Ecto neural progenitor cell (in vitro differentiated cells): ENCODE data around the gene GTF2F2.

ENCODE experiments used
- DNase-seq: peaks from one replicate; pipeline ENCODE4 v3.0.0-alpha.2; 2018; ENCODE audit warnings: low spot score

Gene GTF2F2

DNA sequence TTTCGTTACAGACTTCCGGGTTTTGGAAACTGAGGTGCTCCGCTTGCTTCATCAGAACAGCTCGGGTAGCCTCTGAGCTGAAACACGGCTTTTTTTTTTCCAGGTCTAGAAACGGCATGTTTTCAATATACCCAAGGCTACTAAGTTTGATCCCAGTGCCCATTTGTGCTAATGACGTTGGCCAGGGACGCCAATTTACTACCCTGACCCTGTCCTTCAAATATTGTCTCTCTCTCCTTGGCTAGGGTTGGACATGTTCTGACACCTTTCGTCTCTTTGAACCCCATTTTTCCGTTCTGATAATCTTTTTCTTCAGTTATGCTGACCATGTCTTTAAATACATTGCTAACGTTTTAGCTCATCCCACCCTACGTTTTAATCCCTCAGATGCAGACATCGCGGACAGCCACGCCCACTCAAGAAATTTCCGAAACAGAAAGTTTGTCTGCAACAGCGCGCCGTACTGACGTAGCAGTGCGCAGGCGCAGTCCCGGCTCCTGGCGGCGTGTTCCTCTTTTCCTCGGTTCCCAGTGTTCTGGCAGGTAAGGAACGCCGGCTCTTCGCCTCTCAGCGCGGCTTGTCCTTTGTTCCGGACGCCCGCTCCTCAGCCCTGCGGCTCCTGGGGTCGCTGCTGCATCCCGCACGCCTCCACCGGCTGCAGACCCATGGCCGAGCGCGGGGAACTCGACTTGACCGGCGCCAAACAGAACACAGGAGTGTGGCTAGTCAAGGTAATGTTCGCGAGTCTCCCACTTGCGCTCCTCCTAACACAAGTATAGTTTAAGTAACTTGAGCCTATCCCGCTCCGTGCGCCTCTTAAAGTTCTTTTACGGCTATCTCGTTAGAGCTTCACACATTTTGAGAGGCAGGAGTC, at the start of gene GTF2F2:
GTF2F2 (plus strand) TSS at position 520 of the 874 bp plus-strand sequence; CDS start at position 666, 146 bp downstream.
- DNase-seq: peak; percentile 95

DNA sequence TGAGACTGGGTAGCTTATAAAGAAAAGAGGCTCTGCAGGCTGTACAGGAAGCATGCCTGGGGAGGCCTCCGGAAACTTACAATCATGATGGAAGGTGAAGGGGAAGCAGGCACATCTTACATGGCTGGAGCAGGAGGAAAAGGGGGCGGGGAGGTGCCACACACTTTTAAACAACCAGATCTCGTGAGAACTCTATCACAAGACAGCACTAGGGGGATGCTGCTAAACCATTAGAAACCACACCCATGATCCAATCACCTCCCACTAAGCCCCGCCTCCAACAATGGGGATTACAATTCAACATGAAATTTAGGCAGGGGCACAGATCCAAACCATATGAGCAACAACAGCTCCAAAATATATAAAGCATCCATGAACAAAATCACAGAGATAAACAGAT, 46.5 kb upstream of the GTF2F2 start:
- no peak for DNase-seq

- DNase-seq: no peak
Observed at GRCh38 chr13:45074721-45075120, 45.6 kb upstream of the GTF2F2 start.

DNA sequence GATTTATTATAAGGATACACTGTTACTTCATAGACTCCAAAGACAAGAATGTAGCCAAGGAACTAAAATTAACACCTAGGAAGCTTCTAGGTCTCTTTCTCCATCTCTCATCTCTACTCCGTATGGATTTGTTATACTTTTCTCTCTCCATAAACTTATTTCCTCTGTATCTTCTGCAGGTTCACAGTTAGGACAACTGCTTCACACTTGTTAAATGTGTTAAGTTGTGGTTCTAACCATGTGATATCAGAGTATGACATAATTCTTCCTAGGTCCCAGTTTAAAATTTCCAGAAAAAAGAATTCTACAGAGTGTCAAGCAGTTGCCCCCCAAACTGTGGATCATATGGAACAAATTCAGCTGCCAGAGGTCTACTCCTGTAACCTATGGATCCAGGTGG, 42.3 kb upstream of the GTF2F2 start:
- DNase-seq: no peak

DNA sequence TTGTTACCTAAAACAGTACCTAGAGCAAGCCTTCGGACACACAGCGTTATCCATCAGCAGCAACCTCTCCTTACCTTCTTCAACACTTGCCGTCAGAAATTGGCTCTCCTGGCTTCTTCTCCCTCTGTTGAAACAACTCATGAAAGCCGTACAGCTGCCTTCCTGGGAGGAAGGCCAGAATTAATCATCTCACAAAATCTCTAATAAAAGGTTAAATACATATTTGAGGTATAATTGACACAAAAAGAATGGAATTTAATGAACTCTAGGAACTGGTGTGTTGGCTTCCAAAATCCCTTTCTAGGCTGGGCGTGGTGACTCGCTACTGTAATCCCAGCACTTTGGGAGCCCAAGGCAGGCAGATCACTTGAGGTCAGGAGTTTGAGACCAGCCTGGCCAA, 37.3 kb upstream of the GTF2F2 start:
- no peak for DNase-seq

- DNase-seq: no peak
Observed at GRCh38 chr13:45084515-45084914, 35.8 kb upstream of the GTF2F2 start.

- no peak for DNase-seq
Observed at GRCh38 chr13:45086484-45086883, 33.8 kb upstream of the GTF2F2 start.

DNA sequence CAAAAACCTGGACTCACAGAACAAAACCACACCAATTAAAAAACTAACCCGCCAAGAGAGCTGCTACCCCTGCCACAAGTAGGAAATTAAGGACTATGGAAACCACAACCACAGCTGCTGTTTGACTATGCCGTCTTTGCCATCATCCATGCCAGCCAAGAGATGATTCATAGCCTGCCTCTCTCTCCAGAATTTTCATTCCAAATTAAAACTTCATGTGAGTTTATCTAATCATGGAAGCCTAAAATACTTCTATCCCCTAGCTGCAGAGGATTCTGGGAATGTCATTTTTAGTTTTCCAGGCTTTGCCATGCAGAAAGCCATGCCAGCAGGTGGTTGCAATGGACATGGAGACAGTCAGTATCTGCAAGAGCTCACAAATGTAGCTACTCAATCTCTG, 27.6 kb upstream of the GTF2F2 start:
- no peak for DNase-seq

DNA sequence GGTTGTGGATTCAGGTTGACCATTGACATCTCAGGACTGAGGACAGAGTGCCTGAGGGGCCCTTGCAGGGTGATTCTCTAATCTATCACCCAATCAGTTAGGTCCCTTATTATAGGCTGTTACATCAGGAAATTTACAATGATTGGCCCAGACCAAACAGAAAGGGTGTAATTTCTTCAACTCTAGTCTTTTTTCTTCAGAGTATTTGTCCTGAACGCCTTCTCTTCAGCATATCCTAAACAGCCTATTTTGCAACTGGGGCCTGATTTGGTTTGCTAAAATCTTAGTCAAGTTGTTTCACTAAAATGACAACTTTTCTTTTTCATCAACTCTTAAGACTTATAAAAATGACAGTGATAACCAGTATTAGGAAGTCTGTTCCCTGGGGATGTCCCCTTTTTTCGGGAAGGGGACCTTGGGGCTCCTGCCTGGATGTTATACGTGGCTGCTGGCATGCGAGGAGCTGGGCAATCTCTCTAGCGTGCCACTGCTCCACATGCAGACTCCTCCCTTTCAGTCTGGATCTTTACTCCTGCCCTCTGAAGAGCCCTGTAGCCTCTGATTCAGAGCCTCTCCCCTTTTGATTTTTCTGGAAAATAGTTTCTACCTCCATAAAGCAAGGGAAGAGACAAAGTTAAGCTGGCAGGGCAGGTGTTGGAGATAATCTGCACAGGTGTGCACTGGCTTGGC, 19.6 kb upstream of the GTF2F2 start:
- no peak for DNase-seq

DNA sequence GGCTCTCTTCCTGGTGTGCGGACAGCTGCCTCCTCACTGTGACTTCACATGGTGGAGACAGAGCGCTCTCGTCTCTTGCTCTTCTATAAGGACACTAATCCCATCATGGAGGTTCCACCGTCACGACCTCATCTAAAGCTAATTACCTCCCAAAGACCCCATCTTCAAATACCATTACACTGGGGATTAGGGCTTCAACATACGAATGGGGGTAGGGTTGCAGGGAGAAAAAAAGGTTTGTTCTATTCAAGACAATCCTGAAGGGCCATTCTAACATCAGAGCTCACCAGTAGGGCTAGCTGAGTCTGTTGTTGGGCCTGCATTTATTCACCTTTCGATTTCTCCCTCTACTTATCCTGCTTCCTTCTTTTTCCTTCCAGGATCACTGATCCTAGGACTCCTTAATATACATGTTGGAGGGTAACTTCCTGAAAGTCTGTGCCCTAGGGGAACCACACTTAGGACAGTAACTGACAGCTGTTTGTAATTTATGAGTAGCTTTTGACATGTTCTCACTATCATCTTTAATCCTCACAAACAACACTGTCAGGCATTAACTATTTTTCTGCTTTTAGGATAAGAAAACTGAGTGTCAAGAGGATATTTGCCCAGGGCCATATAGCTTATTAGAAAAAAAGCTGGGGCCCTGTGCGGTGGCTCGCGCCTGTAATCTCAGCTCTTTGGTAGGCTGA, 18.8 kb upstream of the GTF2F2 start:
- DNase-seq: peak; percentile 61

- DNase-seq: no peak
Observed at GRCh38 chr13:45102136-45102507, 18.2 kb upstream of the GTF2F2 start.

DNA sequence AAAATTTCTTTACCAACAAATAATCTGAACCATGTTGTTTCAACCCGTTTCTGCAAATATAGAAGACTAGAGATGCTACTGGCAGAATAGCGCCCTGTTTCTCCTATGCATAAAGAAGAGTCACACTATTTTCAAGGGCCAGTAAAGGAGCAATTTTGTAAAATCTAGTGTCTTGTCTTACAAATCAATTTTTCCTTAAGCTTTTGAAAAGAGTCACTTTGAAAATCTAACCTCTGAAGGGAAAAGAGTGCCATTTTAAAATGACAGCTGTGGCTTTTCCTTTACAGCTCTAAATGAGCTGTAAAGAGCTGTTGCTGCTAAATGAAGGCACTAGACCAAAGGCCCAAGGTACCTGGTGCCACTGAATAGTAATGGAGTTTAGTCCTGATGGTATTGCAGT, 16.9 kb upstream of the GTF2F2 start:
- no peak for DNase-seq

GRCh38 chr13:45104261-45104660, 16.0 kb upstream of the GTF2F2 start:
- no peak for DNase-seq

- DNase-seq: no peak
Observed at GRCh38 chr13:45105895-45106294, 14.4 kb upstream of the GTF2F2 start.

DNA sequence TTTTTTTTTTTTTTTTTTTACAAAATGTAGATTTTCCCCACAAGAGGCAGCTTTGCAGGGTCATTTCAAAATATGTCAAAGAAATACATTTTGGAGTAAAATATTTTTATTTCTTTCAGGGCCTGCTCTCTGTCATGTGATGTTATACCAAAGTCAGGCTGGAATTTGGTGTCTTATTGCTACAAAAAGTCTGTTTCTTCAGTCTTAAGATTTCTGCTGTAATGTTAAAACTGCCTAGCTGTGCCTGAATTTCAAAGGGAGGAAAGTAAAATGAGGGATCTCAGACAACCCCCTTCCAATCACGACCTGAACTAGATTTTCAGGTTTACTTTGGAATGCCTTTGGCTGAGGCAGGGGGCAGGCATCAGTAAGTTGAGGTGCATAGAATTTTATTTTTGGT, 12.8 kb upstream of the GTF2F2 start:
- DNase-seq: no peak

GRCh38 chr13:45108716-45109101, 11.6 kb upstream of the GTF2F2 start:
- no peak for DNase-seq

DNA sequence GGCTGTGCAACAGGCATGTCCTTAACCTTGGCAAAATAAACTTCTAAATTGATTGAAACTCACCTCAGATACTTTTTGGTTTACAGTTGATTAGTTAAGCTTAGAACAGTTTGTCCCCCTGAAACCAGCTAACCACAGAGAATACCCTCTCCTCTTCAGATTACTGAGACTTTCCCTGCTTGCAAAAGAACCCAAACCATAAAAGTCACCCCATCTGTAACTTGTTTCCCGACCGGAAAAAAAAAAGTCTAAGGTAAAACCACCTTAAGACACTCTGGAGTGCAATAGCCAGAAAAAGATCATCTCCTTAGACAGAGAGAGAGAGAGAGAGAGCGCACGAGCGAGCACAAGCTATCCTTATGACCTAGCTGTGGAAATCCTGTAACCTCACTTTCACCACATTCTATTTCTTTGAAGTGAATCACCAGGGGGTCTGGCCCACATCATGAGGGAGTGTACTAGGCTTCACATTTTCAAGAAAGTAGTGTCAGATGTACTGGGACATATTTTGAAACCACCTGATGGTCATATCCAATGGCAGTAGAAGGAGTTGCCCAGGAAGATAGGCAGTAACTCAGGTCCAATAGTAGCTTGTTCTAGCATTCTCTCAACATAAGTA, 11.1 kb upstream of the GTF2F2 start:
- no peak for DNase-seq

GRCh38 chr13:45113233-45114224, 6.8 kb upstream of the GTF2F2 start:
- no peak for DNase-seq

DNA sequence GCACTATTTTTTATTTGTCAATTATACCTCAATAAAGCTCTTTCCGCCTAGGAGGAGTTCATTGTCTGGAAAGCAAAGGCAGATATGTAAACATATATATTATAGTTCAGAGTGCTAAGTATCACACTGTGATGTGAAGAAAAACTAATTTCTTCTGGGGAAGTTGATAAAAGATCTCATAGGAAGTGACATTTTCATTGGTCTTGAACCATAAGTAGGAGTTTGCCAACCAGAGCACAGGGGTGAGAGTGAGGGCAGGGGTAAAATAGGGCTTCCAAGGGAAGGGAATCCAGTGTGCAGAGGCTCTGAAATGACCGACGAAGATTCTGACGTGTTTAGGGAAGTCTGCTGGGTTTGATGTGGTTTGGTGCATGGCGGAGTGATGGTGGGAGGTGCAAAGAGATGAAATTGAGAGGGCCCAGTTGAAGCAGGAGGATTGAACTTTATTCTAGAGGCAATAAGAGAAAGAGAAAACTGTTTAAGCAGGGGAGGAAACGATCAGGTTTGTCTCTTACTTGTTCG, 780 bp upstream of the GTF2F2 start:
- DNase-seq: no peak

DNA sequence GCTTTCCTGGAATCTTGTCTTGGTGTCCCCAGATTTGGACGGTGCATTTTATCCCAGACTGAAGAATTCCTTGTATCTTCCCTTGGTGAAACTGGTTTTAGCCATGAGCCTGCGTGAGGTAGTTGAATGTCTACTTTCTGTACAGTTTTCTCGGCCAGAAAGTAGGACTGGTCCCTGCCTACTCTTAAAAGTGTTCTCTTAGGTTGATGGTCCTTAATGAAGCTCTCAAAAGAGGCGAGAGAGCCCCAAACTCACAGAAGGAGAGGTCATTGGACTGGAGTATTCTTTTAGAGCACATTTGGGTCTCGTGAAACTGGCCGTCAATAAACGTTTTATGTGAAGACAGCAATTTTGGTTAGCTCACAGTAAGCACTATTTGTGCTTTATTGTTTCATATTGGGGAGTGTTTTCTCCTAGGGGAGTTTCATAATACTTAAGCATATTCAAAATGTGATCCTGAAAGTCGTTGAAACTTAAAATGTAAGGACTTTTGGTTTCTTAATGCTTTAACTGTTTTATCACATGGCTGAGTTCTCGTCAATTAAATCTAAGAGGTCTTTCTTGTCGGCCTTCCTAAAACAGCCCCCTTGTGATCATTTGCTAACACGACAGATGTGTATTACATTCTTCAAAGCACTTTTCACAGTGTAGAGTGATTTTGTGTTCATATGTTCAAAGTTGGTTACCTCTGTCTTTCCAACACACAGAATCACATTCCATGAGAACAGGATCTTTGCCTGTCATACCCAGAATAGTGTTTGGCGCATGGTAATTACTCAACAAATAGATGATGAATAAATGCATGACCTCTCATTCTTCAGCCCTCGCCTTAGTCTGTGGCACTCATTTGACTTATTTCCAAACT, 889 bp downstream of the GTF2F2 start:
- DNase-seq: no peak
